Coronary artery (tissue), 2 donors: ENCODE data around the gene MAP2K5.

Experiments used
- DNase-seq: peaks from one replicate; pipeline ENCODE4 v3.0.0-alpha.2; 2017; ENCODE audit warnings: low spot score
- H3K27ac ChIP-seq, 2 donors: fragments of 200-600 bp; sonication (generic); one replicate each; pipeline ENCODE4 v1.5.1; 2016 to 2019
- H3K4me3 ChIP-seq: fragments of 200-600 bp; sonication (generic); 2 replicates; pipeline ENCODE4 v1.5.1; 2016; ENCODE audit warnings: mild to moderate bottlenecking, moderate library complexity
- TF ChIP-seq, protein P1 (sequence below): fragments of 200-600 bp; sonication (generic); IDR thresholded peaks from one replicate; pipeline ENCODE4 v1.5.1; 2019; ENCODE audit warnings: antibody characterized with exemption

MAP2K5 gene

DNA sequence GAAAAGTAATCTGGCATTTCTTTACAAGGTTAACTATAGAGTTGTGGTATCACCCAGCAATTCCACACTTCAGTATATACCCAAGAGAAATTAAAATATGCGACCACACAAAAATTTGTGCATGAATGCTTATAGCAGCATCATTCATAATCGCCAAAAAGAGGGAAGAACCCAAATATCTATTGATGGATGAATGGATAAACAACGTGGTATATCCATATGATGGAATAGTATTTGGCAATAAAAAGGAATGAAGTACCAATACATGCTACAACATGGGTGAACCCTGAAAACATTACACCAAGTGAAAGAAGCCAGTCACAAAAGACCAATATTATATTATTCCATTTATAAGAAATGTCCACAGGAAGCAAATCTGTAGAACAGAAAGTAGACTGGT, 274.2 kb downstream of the MAP2K5 start:
- TF ChIP-seq, protein P1, sequence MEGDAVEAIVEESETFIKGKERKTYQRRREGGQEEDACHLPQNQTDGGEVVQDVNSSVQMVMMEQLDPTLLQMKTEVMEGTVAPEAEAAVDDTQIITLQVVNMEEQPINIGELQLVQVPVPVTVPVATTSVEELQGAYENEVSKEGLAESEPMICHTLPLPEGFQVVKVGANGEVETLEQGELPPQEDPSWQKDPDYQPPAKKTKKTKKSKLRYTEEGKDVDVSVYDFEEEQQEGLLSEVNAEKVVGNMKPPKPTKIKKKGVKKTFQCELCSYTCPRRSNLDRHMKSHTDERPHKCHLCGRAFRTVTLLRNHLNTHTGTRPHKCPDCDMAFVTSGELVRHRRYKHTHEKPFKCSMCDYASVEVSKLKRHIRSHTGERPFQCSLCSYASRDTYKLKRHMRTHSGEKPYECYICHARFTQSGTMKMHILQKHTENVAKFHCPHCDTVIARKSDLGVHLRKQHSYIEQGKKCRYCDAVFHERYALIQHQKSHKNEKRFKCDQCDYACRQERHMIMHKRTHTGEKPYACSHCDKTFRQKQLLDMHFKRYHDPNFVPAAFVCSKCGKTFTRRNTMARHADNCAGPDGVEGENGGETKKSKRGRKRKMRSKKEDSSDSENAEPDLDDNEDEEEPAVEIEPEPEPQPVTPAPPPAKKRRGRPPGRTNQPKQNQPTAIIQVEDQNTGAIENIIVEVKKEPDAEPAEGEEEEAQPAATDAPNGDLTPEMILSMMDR, result no peak
- H3K27ac ChIP-seq, result no peak overlapping the region
- no peak overlapping the region for H3K4me3 ChIP-seq
- DNase-seq, result no peak

DNA sequence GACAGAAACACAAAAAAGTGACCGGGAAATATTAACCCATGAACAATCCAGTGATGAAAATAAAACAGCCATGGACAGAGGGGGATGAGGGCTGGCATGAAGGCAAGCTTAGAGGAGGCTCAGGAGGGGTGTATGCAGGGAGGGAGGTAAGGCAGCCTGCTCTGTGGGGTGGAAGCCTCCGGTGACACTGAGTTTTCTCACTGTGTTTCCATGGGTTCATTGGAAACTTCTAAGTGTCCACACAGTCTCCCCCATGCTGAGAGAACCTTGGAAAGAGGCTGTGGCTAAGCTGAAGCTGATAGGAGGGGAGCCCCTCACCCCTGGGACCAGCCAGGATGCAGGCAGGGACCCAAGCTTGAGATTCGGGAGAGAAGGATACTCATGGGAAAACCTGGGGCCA, 276.0 kb downstream of the MAP2K5 start:
- Histone ChIP-seq H3K27ac (no peak overlapping the region), H3K4me3 (no peak overlapping the region)
- no peak for DNase-seq
- TF ChIP-seq, protein P1, result no peak

- DNase-seq, result no peak
- no peak overlapping the region for H3K27ac ChIP-seq
- TF ChIP-seq, protein P1, result no peak
- H3K4me3 ChIP-seq, result no peak overlapping the region
These were observed 277.1 kb downstream of the MAP2K5 start for GRCh38 chr15:67819636-67820035.

- Histone ChIP-seq H3K4me3 (no peak overlapping the region), H3K27ac (no peak overlapping the region)
- TF ChIP-seq, protein P1, result no peak
- no peak for DNase-seq
These were observed 277.9 kb downstream of the MAP2K5 start for GRCh38 chr15:67820122-67820991.

GRCh38 chr15:67820992-67821783, 278.7 kb downstream of the MAP2K5 start:
- TF ChIP-seq, protein P1, result no peak
- Histone ChIP-seq H3K27ac (no peak overlapping the region), H3K4me3 (no peak overlapping the region)
- no peak for DNase-seq

GRCh38 chr15:67821784-67822440, 279.4 kb downstream of the MAP2K5 start:
- TF ChIP-seq, protein P1, result no peak
- no peak for DNase-seq
- no peak overlapping the region for H3K4me3 ChIP-seq
- H3K27ac ChIP-seq, result no peak overlapping the region
